Suprapubic skin (tissue), 4 donors: ENCODE data around the gene LRRC8C. TPM values are rescaled to one million over a fixed set of nuclear protein-coding genes. Genes with fewer than 3 reads are reported as not detected.

Experiments used
- DNase-seq, 2 donors: peaks; one replicate each; pipeline ENCODE4 v3.0.0-alpha.2; 2019; ENCODE audit warnings: low spot score in 2 of 2
- H3K27ac ChIP-seq: fragments of 200-600 bp; sonication (generic); one replicate; pipeline ENCODE4 v1.5.1; 2019
- H3K27me3 ChIP-seq: fragments of 200-600 bp; sonication (generic); one replicate; pipeline ENCODE4 v1.5.1; 2019
- H3K36me3 ChIP-seq: fragments of 200-600 bp; sonication (generic); one replicate; pipeline ENCODE4 v1.5.1; 2019
- H3K4me1 ChIP-seq: fragments of 200-600 bp; sonication (generic); one replicate; pipeline ENCODE4 v1.5.1; 2019
- H3K4me3 ChIP-seq: fragments of 200-600 bp; sonication (generic); one replicate; pipeline ENCODE4 v1.5.1; 2019; ENCODE audit warnings: mild to moderate bottlenecking
- H3K9me3 ChIP-seq: fragments of 200-600 bp; sonication (generic); one replicate; pipeline ENCODE4 v1.5.1; 2019
- EP300 ChIP-seq: sonication (generic); formaldehyde crosslinking; IDR thresholded peaks from one replicate; pipeline ENCODE4 v1.6.1; 2017; ENCODE audit warnings: antibody characterized with exemption
- POLR2A ChIP-seq, 2 donors: fragments of 450-650 bp; IDR thresholded peaks; one replicate each; pipeline ENCODE4 v1.6.1; 2017; ENCODE audit warnings: antibody characterized with exemption in 2 of 2, mild to moderate bottlenecking in 2 of 2, moderate library complexity in 2 of 2
- POLR2AphosphoS5 ChIP-seq, 3 donors: sonication (generic); formaldehyde crosslinking; IDR thresholded peaks; one replicate each; pipeline ENCODE4 v1.6.1; 2017; ENCODE audit warnings: antibody characterized with exemption in 3 of 3
- WGBS: methylation state at CpG from one replicate; pipeline ENCODE4 v1.1.5; 2018; 5-methylcytosine and 5-hydroxymethylcytosine counted together
- total RNA-seq, 4 donors: library from RNA; depleted of rRNA; stranded (reverse); fragments of >200 nt; gene quantifications; one replicate each; pipeline ENCODE4 v1.1.0, GENCODE V29; 2016
- TF ChIP-seq, protein P1 (sequence below), 2 donors: fragments of 200-600 bp in 1 of 2; fragments of 450-650 bp in 1 of 2; sonication (generic) in 1 of 2; IDR thresholded peaks; one replicate each; pipeline ENCODE4 v1.5.1; 2016 to 2019; ENCODE audit warnings: antibody characterized with exemption in 2 of 2, mild to moderate bottlenecking in 1 of 2, moderate library complexity in 1 of 2

LRRC8C gene
- total RNA-seq, 4 donors from 2014 or later: 6.2 to 10.4 (median 9.1) TPM

- no peak for DNase-seq
- H3K4me1 ChIP-seq: no peaks in the 10 kb centered on the region
- no peak overlapping the region for H3K27ac ChIP-seq
- H3K36me3 ChIP-seq: peaks cover 22% of the 10 kb centered on the region
- TF ChIP-seq EP300: no peak
- TF ChIP-seq, protein P1, sequence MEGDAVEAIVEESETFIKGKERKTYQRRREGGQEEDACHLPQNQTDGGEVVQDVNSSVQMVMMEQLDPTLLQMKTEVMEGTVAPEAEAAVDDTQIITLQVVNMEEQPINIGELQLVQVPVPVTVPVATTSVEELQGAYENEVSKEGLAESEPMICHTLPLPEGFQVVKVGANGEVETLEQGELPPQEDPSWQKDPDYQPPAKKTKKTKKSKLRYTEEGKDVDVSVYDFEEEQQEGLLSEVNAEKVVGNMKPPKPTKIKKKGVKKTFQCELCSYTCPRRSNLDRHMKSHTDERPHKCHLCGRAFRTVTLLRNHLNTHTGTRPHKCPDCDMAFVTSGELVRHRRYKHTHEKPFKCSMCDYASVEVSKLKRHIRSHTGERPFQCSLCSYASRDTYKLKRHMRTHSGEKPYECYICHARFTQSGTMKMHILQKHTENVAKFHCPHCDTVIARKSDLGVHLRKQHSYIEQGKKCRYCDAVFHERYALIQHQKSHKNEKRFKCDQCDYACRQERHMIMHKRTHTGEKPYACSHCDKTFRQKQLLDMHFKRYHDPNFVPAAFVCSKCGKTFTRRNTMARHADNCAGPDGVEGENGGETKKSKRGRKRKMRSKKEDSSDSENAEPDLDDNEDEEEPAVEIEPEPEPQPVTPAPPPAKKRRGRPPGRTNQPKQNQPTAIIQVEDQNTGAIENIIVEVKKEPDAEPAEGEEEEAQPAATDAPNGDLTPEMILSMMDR (IDR thresholded peaks at IDR 0.05): no peak
- no peaks in the 10 kb centered on the region for H3K27me3 ChIP-seq
- no peak overlapping the region for H3K4me3 ChIP-seq
- 96% methylated on average over 4 of the region's 4 CpGs for WGBS
- no peaks in the 10 kb centered on the region for H3K9me3 ChIP-seq
Observed at GRCh38 chr1:89710498-89711139, 77.7 kb downstream of the LRRC8C start.

- H3K9me3 ChIP-seq: no peaks in the 10 kb centered on the region
- 91% methylated on average over 5 of the region's 5 CpGs for WGBS
- no peaks in the 10 kb centered on the region for H3K27me3 ChIP-seq
- H3K4me1 ChIP-seq: no peaks in the 10 kb centered on the region
- H3K27ac ChIP-seq: no peak overlapping the region
- TF ChIP-seq, protein P1 (IDR thresholded peaks at IDR 0.05): no peak
- TF ChIP-seq EP300: no peak
- TF ChIP-seq POLR2AphosphoS5 (IDR thresholded peaks at IDR 0.05): no peak
- no peak for TF ChIP-seq POLR2A (IDR thresholded peaks at IDR 0.05)
- H3K36me3 ChIP-seq: peaks cover 22% of the 10 kb centered on the region
- no peak overlapping the region for H3K4me3 ChIP-seq
- no peak for DNase-seq
Observed at GRCh38 chr1:89711140-89711778, 78.3 kb downstream of the LRRC8C start.

GRCh38 chr1:89712420-89712819 lies 79.5 kb downstream of the LRRC8C start:
- Histone ChIP-seq H3K4me1 (no peaks in the 10 kb centered on the region), H3K36me3 (peaks cover 22% of the 10 kb centered on the region), H3K9me3 (no peaks in the 10 kb centered on the region), H3K27ac (no peak overlapping the region), H3K27me3 (no peaks in the 10 kb centered on the region), H3K4me3 (no peak overlapping the region)
- no peak for DNase-seq
- WGBS: 95% methylated on average over 3 of the region's 3 CpGs
- TF ChIP-seq, protein P1 (IDR thresholded peaks at IDR 0.05): no peak
- TF ChIP-seq EP300 (no peak), POLR2A (IDR thresholded peaks at IDR 0.05) (no peak), POLR2AphosphoS5 (IDR thresholded peaks at IDR 0.05) (no peak)

- no peaks in the 10 kb centered on the region for H3K9me3 ChIP-seq
- no peak for TF ChIP-seq EP300
- no peak for TF ChIP-seq POLR2AphosphoS5 (IDR thresholded peaks at IDR 0.05)
- TF ChIP-seq POLR2A (IDR thresholded peaks at IDR 0.05): no peak
- TF ChIP-seq, protein P1 (IDR thresholded peaks at IDR 0.05): no peak
- no peak for DNase-seq
- H3K27ac ChIP-seq: no peak overlapping the region
- 97% methylated on average over 1 of the region's 1 CpG for WGBS
- H3K36me3 ChIP-seq: peaks cover 22% of the 10 kb centered on the region
- H3K4me1 ChIP-seq: peaks cover 10% of the 10 kb centered on the region
- no peak overlapping the region for H3K4me3 ChIP-seq
- no peaks in the 10 kb centered on the region for H3K27me3 ChIP-seq
Observed at GRCh38 chr1:89715677-89716076, 82.8 kb downstream of the LRRC8C start.

DNA sequence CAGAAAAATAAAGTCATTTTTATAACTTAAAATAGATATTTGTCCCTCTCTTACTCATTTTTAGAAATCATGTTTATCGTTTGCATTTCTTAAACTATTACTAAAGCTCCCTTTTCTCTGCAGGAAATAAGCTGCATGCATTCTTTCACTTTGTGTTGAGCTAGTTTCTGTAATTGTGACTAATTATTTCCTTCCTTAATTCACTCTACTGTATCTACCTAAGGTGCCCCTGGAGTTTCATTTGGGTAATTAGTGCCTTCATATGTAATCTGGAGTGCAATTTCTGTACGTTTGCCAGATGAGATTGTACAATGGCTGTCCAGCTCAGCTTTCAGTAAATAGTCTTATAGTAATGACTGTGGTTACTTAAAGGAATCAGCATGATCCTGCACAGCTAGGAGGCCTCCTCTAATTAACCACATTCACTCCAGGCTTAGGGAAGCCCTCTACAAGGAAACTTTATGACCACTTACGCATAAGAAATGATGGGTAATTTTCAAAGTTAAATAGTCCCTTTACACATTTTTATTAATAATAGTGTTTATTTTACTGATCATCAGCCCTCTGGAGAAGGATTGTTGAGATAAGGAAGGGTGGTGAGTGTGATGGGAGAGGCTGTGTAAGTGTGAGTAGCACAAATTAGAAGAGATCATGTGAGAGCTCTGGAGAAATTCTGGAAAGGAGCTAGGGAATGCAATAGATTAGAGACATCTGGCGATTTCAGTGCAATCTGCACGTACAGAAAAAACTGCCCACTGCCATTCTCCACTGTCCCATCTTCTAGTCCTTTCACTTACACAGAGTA lies 86.8 kb downstream of the LRRC8C start:
- Histone ChIP-seq H3K27ac (no peak overlapping the region), H3K4me1 (peaks cover 13% of the 10 kb centered on the region), H3K9me3 (no peaks in the 10 kb centered on the region), H3K36me3 (peaks cover under 1% of the 10 kb centered on the region), H3K27me3 (no peaks in the 10 kb centered on the region), H3K4me3 (no peak overlapping the region)
- DNase-seq: no peak
- no peak for TF ChIP-seq POLR2A (IDR thresholded peaks at IDR 0.05)
- TF ChIP-seq, protein P1 (IDR thresholded peaks at IDR 0.05): no peak
- TF ChIP-seq EP300: no peak
- TF ChIP-seq POLR2AphosphoS5 (IDR thresholded peaks at IDR 0.05): no peak
- WGBS: 56% methylated on average over 5 of the region's 5 CpGs
